Measurements from ENCODE around the gene MCFD2.

DNA sequence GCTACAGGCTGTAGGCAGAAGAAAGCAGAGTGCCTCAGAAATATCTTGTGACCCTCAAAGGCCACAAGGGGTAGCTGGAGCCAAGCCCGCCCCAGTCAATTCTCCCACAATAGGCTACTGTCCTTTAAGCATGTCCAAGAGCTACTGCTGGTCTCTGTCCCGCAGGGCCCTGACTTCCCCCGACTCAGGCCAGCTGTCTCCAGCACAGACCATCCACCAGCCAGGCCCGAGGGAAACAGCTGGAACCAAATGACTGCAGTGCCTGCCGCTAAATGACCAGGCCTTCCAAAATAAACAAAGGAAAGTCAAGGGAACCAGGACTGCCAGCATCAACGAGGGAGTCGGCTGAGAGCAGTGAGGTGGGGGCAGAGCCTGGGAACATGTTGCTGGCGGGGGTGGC lies 36.7 kb downstream of the MCFD2 start:
- TF ChIP-seq POLR2AphosphoS5 (IDR thresholded peaks at IDR 0.05; ENCODE audit: borderline replicate concordance, low read depth, low read length) (no peak), EZH2 (IDR thresholded peaks at IDR 0.05) (no peak), FOXP2 (optimal IDR thresholded peaks at IDR 0.05; ENCODE audit: control extremely low read depth, extremely low read length, insufficient read depth) (no peak)
